ENCODE measurements around the gene LLGL2. TPM values are rescaled to one million over a fixed set of nuclear protein-coding genes. Genes with fewer than 3 reads are reported as not detected.
"Not testable (repeated sequence)": the region's sequence is repeated elsewhere in the genome, so short reads cannot be mapped to it uniquely, and the experiment has no call there.

Gene LLGL2
- total RNA-seq, 4 donors from 2014 or later = 35.6 to 73.5 (median 53.8) TPM

DNA sequence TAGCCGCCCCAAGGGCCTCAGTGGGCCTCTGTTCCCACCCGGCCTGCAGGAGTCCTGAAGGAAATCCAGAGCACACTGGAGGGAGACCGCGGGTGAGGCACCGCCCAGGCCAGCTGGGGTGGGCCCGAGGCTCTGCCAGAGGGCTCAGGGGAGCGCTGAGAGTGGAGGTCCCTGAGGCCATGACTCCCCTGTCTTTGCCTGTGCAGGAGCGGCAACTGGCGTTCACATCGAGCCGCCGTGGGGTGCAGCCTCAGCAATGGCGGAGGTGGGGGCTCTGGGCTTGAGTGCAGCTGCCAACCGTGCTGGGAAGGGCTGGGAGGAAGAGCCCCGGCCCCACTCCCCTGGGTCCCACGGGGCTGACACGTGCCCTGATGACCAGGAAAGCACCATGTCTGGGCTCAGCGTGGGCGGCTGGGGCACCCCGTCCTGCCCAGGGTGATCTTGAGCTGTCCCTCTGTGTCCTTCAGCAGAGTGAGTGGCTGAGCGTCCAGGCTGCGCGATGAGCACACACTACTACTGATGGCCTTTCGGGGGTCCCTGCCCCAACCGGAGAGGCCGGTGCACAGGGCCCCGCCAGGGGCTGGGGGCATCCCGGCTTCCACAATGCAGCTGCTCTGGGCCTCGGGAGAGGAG is 49.0 kb downstream of the LLGL2 start:
- Histone ChIP-seq H3K27me3 (no peaks in the 10 kb centered on the region), H3K27ac (no peak overlapping the region), H3K36me3 (peaks cover 12 to 16% of the 10 kb centered on the region in 2 donors), H3K9me3 (no peaks in the 10 kb centered on the region), H3K4me3 (replicated peaks in 1 of 3) (no peak overlapping the region), H3K4me1 (peaks cover 7% of the 10 kb centered on the region in 2 donors)
- TF ChIP-seq, protein P1, sequence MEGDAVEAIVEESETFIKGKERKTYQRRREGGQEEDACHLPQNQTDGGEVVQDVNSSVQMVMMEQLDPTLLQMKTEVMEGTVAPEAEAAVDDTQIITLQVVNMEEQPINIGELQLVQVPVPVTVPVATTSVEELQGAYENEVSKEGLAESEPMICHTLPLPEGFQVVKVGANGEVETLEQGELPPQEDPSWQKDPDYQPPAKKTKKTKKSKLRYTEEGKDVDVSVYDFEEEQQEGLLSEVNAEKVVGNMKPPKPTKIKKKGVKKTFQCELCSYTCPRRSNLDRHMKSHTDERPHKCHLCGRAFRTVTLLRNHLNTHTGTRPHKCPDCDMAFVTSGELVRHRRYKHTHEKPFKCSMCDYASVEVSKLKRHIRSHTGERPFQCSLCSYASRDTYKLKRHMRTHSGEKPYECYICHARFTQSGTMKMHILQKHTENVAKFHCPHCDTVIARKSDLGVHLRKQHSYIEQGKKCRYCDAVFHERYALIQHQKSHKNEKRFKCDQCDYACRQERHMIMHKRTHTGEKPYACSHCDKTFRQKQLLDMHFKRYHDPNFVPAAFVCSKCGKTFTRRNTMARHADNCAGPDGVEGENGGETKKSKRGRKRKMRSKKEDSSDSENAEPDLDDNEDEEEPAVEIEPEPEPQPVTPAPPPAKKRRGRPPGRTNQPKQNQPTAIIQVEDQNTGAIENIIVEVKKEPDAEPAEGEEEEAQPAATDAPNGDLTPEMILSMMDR (IDR thresholded peaks at IDR 0.05) = no peak
- TF ChIP-seq POLR2A (IDR thresholded peaks at IDR 0.05) = no peak
- no peak for DNase-seq
- 92 to 95% methylated on average over 4 to 10 of the region's 29 CpGs for WGBS, 2 donors
- intact Hi-C loops (cut with DNase I) = no loop called here

DNA sequence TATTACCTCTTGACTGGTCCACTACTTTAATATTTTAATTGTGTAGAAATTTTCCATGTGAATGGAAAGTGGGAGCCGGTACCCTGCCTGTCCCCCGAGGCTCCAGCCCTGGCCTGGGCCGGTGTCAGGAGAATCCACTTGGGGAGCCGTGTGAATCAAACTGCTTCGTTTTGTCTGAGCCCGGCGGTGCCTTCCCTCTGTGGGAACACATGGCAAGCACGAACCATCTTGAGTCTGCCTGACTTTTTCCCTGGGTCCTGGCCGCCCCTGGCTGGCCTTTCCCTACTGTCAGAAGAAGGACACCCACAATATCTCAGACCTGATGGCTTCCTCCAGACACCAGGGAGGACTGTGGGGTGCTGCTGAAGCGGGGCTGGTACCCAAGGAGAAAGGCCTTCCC is 49.7 kb downstream of the LLGL2 start:
- Histone ChIP-seq H3K9me3 (no peaks in the 10 kb centered on the region), H3K27me3 (no peaks in the 10 kb centered on the region), H3K4me1 (peaks cover 7% of the 10 kb centered on the region in 2 donors), H3K27ac (no peak overlapping the region), H3K36me3 (peaks cover 6 to 16% of the 10 kb centered on the region in 2 donors), H3K4me3 (replicated peaks in 1 of 3) (no peak overlapping the region)
- TF ChIP-seq POLR2A (IDR thresholded peaks at IDR 0.05) = no peak
- TF ChIP-seq, protein P1 (IDR thresholded peaks at IDR 0.05) = no peak
- DNase-seq = no peak
- intact Hi-C loops (cut with DNase I) = no loop called here
- 89% methylated on average over 9 to 10 of the region's 10 CpGs for WGBS, 2 donors

DNA sequence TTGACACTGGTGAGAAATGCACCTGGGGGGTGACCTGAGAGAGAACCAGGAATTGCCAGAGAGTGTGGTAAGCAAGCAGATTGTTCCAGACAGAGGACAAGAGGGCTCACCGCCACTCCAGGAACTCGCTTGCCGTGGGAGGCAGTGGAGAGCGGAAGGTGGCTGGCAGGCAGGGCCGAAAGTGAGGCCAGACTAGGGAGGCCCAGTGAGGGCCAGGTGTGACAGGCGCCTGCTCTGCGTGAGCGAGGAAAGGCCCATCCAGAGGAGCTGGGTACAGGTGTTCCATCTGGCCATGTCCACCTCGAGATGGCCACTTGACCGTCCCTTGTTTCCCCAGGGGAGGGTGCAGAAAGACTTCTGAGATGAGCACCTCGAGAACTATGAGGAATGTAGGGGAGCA is 50.2 kb downstream of the LLGL2 start:
- Histone ChIP-seq H3K27ac (no peak overlapping the region), H3K4me1 (peaks cover 7% of the 10 kb centered on the region in 2 donors), H3K9me3 (no peaks in the 10 kb centered on the region), H3K36me3 (peaks cover 1 to 15% of the 10 kb centered on the region in 2 donors), H3K27me3 (no peaks in the 10 kb centered on the region), H3K4me3 (replicated peaks in 1 of 3) (no peak overlapping the region)
- intact Hi-C loops (cut with DNase I) = no loop called here
- TF ChIP-seq POLR2A (IDR thresholded peaks at IDR 0.05) = no peak
- TF ChIP-seq, protein P1 (IDR thresholded peaks at IDR 0.05) = no peak
- no peak for DNase-seq
- WGBS, 2 donors = 80 to 91% methylated on average over 11 of the region's 11 CpGs

DNA sequence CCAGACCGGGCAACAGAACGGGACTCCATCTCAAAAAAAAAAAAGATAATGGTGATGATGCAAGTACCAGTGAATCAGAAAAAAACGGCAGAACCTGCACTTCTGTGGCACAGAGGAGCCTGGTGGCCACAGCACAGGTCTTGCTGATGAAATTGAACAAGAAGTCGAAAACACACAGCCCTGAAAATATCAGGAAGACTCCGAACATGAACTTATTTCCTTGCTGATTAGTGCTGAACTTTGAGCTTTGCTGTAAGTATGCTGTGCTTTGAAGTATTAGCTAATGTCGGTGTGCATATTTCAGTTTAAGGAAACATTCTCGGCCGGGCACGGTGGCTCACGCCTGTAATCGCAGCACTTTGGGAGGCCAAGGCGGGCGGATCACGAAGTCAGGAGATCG is 51.2 kb downstream of the LLGL2 start:
- intact Hi-C loops (cut with DNase I) = no loop called here
- WGBS, 2 donors = 83 to 89% methylated on average over 15 of the region's 15 CpGs
- Histone ChIP-seq H3K27me3 (no peaks in the 10 kb centered on the region), H3K9me3 (no peaks in the 10 kb centered on the region), H3K4me1 (peaks cover 7% of the 10 kb centered on the region in 2 donors), H3K27ac (no peak overlapping the region), H3K4me3 (replicated peaks in 1 of 3) (no peak overlapping the region), H3K36me3 (peaks cover 0 to 11% of the 10 kb centered on the region in 2 donors)
- DNase-seq = no peak
- no peak for TF ChIP-seq POLR2A (IDR thresholded peaks at IDR 0.05)
- TF ChIP-seq, protein P1 (IDR thresholded peaks at IDR 0.05) = no peak

DNA sequence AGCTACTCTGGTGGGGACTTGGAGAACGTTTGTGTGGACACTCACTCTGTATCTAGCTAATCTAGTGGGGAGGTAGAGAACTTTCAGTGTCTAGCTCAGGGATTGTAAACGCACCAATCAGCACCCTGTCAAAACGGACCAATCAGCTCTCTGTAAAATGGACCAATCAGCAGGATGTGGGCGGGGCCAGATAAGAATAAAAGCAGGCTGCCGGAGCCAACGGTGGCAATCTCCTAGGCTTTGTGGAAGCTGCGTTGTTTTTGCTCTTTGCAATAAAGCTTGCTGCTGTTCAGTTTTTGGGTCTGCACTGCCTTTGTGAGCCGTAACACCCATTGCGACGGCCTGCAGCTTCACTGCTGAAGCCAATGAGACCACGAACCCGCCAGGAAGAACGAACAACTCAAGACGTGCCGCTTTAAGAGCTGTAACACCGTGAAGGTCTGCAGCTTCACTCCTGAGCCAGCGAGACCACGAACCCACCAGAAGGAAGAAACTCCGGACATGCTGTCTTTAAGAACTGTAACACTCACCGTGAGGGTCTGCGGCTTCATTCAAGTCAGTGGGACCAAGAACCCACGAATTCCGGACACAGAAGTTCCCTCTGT is 55.7 kb downstream of the LLGL2 start:
- WGBS, 2 donors = 92 to 96% methylated on average over 23 of the region's 23 CpGs
- H3K4me1 ChIP-seq; H3K27ac ChIP-seq; H3K4me3 ChIP-seq (replicated peaks in 1 of 3); intact Hi-C loops (cut with DNase I); H3K36me3 ChIP-seq; H3K27me3 ChIP-seq; DNase-seq; H3K9me3 ChIP-seq: not testable (repeated sequence)

DNA sequence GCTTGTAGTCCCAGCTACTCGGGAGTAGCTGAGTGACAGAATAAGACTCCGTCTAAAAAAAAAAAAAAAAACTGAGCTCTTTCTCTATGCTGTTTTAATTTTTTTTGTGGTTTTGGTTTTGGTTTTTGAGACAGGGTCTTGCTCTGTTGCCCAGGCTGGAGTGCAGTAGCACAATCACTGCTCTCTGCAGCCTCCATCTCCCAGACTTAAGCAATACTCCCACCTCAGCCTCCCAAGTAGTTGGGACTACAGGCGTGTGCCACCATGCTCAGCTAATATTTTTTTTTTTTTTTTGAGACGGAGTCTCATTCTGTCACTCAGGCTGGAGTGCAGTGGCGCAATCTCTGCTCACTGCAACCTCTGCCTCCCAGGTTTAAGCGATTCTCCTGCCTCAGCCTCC is 57.7 kb downstream of the LLGL2 start:
- H3K36me3 ChIP-seq; H3K27ac ChIP-seq; H3K4me3 ChIP-seq (replicated peaks in 1 of 3); DNase-seq; H3K9me3 ChIP-seq; intact Hi-C loops (cut with DNase I); H3K27me3 ChIP-seq: not testable (repeated sequence)
- 93 to 95% methylated on average over 6 of the region's 6 CpGs for WGBS, 2 donors
- H3K4me1 ChIP-seq = peaks cover 14 to 16% of the 10 kb centered on the region in 2 donors

Measured in thyroid gland (tissue), 4 donors.